GM12801 (cell line): Measurements from ENCODE around the gene SLC4A2.

ENCODE experiments used
- CTCF ChIP-seq: IDR thresholded peaks from one replicate; pipeline ENCODE4 v1.5.1; 2011; ENCODE audit warnings: control low read depth; ENCODE audit not compliant: insufficient read length; ENCODE audit errors: extremely low read depth

Gene SLC4A2

DNA sequence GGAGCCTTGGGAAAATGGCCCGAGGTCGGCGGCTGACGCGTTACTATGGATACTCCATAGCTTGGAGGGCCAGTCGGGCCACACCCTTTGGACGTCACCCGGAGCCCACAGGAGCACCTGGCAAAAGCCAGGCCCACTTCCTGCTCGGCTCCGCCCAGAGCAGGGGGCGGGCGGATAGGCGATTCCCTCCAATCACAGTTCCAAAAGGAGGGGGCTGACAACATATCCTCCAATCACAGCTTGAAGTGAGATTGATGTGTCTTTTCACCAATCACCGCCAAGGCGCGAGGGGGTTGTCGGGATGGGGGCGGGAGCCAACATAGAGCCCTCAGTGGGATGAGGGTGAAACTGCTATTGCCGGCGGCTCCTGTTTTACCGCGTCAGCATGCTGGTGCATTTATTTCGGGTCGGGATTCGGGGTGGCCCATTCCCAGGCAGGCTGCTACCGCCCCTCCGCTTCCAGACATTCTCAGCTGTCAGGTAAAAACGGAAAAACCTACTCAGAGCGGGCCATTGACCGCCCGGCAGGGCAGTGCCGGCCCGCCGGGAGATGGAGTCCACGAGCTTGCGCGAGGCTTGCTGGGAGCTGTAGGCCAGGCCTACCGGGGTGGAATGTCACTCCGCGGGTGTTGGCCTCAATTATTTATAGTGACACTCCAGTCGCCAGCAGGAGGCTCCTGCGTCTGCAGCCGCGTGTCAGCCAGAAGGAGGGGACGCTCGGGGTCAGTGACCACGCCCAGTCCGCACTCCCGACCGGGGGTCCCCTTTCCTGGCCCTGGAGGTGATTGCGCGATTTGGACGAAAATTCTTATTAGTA, 31.1 kb upstream of the SLC4A2 start, which contains the start of gene ABCB8:
Gene ABCB8 (plus strand): TSS at position 320 of the 817 bp plus-strand sequence. CDS start 66 bp downstream, at position 386.
- no peak for TF ChIP-seq CTCF

DNA sequence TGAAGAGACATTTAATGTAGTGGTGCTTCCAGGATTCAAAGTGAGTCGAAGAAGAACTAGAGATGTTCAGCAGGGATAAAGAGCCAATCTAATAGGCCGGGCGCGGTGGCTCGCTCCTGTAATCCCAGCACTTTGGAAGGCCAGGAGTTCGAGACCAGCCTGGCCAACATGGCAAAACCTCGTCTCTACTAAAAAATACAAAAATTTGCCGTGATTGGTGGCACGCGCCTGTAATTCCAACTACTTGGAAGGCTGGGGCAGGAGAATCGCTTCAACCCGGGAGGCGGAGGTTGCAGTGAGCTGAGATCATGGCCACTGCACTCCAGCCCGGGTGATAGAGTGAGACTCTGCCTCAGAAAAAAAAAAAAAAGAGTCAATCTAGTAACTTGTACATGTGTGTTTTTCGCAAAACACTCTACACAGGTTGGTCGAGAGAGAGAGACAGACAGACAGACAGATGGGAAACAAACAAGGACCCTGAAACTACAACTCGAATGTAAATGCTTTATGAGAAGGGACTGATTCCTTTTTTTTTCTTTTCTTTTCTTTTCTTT, 30.4 kb upstream of the SLC4A2 start:
- TF ChIP-seq CTCF: no peak

DNA sequence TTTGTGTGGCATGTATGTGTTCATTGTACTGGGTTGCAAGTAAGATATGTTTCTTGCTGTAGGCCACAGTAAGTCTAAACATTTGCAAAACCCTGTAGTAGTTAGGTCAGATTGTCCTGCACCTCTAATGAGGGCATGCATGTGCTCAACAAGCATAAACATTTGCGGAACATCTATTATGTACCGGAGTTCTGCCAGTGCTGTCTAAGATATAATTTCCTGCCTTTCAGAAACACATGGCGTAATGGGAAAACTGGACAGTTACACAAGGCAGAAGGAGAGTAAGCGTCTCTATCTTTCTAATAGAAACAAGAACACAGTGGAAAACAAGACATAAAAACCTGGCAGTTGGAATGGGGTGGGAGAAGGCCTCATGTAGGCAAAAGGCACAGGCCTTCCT, 28.4 kb upstream of the SLC4A2 start:
- TF ChIP-seq CTCF: no peak

DNA sequence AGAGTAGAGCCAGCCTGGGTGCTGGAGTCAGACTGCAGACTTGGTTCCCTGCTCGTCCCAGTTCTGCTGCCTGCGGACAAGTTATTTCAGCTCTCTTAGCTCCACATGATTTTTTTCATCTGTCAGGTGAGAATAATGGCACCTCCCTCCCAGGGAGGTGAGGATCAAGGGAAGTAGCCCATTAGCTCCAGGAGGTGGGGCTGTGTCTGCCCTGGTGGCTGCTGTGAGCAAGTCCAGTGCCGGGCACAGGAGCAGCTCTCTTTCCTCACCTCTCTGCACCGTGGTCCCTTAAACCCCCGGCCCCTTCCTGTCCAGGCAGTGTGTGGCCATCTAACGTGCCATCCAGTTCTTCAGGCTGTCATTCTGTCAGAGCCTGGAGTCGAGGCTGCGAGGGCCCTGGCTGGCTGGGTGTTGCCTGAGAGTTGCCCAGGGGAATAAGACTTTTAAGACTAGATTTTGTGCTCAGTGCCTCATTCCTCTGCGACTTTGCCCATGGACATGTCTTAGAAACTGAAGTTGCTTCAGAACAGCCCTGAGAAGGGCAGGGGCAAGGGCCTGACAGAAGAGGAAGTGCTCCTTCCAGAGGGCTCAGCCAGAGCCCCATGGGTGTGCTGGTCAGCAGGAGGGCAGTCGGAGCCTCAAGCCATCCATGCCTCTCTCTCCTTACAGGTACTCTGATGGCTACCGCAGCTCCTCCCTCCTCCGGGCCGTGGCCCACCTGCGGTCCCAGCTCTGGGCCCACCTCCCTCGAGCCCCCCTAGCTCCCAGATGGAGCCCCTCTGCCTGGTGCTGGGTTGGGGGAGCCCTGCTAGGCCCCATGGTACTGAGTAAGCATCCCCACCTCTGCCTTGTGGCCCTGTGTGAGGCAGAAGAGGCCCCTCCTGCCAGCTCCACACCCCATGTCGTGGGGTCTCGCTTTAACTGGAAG, 26.2 kb upstream of the SLC4A2 start:
- TF ChIP-seq CTCF: no peak

DNA sequence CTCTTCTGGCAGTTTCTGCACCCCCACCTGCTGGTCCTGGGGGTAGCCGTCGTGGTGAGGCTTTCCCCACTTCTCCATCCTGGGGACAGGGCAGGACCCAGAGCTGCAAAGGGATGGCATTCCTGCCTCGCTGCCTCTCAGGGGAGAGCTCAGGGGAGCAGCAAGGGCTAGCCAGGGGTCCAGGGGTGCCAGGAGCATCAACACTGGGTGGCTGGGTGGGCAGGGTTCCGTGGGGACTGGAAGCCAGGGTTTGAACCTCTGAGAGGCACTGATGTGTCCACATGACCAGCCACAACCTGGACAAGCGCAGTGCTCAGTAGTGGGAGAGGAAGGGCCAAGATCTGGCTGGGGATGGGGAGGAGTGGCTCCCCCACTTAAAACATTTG, 25.5 kb upstream of the SLC4A2 start:
- no peak for TF ChIP-seq CTCF

GRCh38 chr7:151034312-151035025, 24.9 kb upstream of the SLC4A2 start:
- no peak for TF ChIP-seq CTCF
